K562 (cell line): ENCODE data around the gene ADI1. TPM values are rescaled to one million over a fixed set of nuclear protein-coding genes. Genes with fewer than 3 reads are reported as not detected.

Source experiments
- KDM2B ChIP-seq: fragments of 250-450 bp; sonication (Bioruptor Pico); IDR thresholded peaks from 2 replicates; pipeline ENCODE4 v1.8.0; 2021; ENCODE audit warnings: mild to moderate bottlenecking, moderate library complexity
- KLF13 ChIP-seq: fragments of 450-650 bp; IDR thresholded peaks from 2 replicates; pipeline ENCODE4 v1.6.1; 2016; ENCODE audit warnings: missing genetic modification characterization, low read depth, mild to moderate bottlenecking, missing compliant biosample characterization, moderate library complexity, borderline replicate concordance
- SMAD4 ChIP-seq: fragments of 250-450 bp; sonication (Bioruptor Pico); conservative IDR thresholded peaks from 2 replicates; pipeline ENCODE4 v1.8.0; 2021; ENCODE audit warnings: inconsistent platforms, mild to moderate bottlenecking, moderate library complexity
- SREBF2 ChIP-seq: sonication (generic); formaldehyde crosslinking; IDR thresholded peaks from 2 replicates; pipeline ENCODE4 v1.4.0; 2020; ENCODE audit warnings: mild to moderate bottlenecking, missing genetic modification reagents
- ZNF644 ChIP-seq: fragments of 200-800 bp; sonication (Bioruptor generic); IDR thresholded peaks from 2 replicates; pipeline ENCODE4 v1.6.1; 2016; ENCODE audit warnings: low read depth, missing genetic modification characterization, missing compliant biosample characterization
- ZNF717 ChIP-seq: fragments of 250-450 bp; sonication (Bioruptor Pico); IDR thresholded peaks from 2 replicates; pipeline ENCODE4 v1.5.0; 2021
- polyA plus RNA-seq, 8 experiments: library from polyadenylated mRNA; depleted of rRNA in 4 of 8; stranded (reverse) in 5 of 8; unstranded in 3 of 8; fragments of >200 nt; fragmentation: Nextera tagmentation in 2 of 8; fragmentation: Illumina TruSeq in 1 of 8; extraction: Ambion mirVana in 2 of 8; extraction: Trizol in 1 of 8; gene quantifications; 2 replicates each; pipeline versions ENCODE4 v1.2.1 to v1.2.3, GENCODE V29; 2011 to 2014; ENCODE audit warnings: inconsistent platforms in 1 of 8, missing spikeins in 1 of 8
- total RNA-seq, 7 experiments: library from RNA; depleted of rRNA in 6 of 7; stranded (reverse); fragments of >200 nt in 6 of 7; fragmentation: Illumina TruSeq in 2 of 7; extraction: Trizol in 2 of 7; gene quantifications; 2 replicates each; pipeline versions ENCODE4 v1.2.1 to v1.2.3, GENCODE V29; 2011 to 2021; ENCODE audit warnings: low replicate concordance in 1 of 7
- TF ChIP-seq, protein P1 (sequence below): IDR thresholded peaks from 2 replicates; pipeline ENCODE4 v1.6.1; 2014; ENCODE audit warnings: antibody characterized with exemption
- TF ChIP-seq, protein P2 (sequence below): sonication (generic); formaldehyde crosslinking; IDR thresholded peaks from 2 replicates; pipeline ENCODE4 v1.8.0; 2023; ENCODE audit warnings: mild to moderate bottlenecking, missing genetic modification reagents
- TF ChIP-seq, protein P3 (sequence below): fragments of 450-650 bp; formaldehyde crosslinking; IDR thresholded peaks from 2 replicates; pipeline ENCODE4 v1.4.0; 2020; ENCODE audit warnings: mild to moderate bottlenecking, moderate library complexity
- TF ChIP-seq, protein P4 (sequence below): fragments of 200-800 bp; sonication (Bioruptor generic); IDR thresholded peaks from 2 replicates; pipeline ENCODE4 v1.6.1; 2017; ENCODE audit warnings: missing genetic modification characterization, missing compliant biosample characterization
- TF ChIP-seq, protein P5 (sequence below), 3 experiments: IDR thresholded peaks in 2 of 3; conservative IDR thresholded peaks in 1 of 3; 2 replicates each; pipeline ENCODE4 v1.5.1; 2011 to 2012; ENCODE audit warnings: low read length in 3 of 3, mild to moderate bottlenecking in 3 of 3, control low read depth in 2 of 3, improper control_type of control experiment in 1 of 3, inconsistent platforms in 1 of 3, low read depth in 1 of 3, mixed read lengths in 1 of 3, moderate library complexity in 1 of 3; ENCODE audit not compliant: insufficient read depth in 2 of 3
- TF ChIP-seq, protein P6 (sequence below): sonication (generic); formaldehyde crosslinking; IDR thresholded peaks from 2 replicates; pipeline ENCODE4 v1.8.0; 2022; ENCODE audit warnings: missing genetic modification reagents, mild to moderate bottlenecking, moderate library complexity, borderline replicate concordance

Gene ADI1
- total and polyA plus RNA-seq, 9 of the 15 experiments (the other 6 are each of a cell fraction or from before 2014, with no cell fraction given): 6.1 to 51.0 (median 27.1) TPM

DNA sequence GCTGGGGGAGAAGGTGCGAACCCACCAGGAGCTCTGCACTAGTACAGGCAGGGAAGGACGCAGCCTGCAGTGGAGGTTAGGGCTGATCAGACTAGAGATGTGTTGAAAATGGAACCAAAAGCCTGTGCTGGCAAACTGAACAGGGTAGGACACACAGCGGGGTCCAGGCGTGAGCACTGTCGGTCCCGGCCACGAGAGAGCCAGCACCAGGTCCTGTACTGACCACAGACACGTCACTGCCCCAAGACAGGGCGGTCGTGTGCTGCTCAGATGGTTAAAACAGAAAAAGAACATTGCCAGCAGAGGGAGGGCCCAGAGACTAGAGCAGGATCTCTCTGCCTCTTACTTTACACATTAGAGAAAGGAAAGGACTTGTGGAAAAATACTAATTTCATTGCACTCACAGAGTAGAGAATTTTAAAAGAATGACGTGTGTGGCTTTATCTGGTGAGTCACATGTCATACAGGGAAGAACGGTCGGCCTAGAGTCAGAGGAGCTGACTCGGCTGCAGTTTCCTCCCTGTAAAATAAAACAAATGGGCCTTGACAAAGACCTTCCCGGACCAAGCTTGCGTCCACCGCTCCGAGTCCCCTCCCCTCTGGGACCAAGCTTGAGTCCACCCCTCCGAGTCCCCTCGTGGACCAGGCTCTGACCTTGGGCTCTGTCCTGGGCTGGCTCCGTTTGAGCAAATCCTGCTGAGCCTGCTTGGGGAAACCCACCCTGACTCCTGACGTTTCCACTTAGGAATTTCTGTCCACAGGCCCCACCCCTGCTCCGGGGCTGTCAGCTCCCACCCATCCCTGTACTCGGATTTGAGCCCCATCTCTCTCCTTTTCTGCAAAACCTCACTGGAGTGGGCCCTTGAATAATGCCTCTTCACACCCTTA lies 16.7 kb upstream of the ADI1 start (continued):
- TF ChIP-seq, protein P1, sequence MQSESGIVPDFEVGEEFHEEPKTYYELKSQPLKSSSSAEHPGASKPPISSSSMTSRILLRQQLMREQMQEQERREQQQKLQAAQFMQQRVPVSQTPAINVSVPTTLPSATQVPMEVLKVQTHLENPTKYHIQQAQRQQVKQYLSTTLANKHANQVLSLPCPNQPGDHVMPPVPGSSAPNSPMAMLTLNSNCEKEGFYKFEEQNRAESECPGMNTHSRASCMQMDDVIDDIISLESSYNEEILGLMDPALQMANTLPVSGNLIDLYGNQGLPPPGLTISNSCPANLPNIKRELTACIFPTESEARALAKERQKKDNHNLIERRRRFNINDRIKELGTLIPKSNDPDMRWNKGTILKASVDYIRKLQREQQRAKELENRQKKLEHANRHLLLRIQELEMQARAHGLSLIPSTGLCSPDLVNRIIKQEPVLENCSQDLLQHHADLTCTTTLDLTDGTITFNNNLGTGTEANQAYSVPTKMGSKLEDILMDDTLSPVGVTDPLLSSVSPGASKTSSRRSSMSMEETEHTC: peak; percentile 31; the same call in 1 of the 2 replicates
- TF ChIP-seq KLF13 (no peak), ZNF644 (tag) (no peak; the same call in 1 of the 2 replicates), KDM2B (no peak), SMAD4 (no peak), SREBF2 (no peak), ZNF717 (CRISPR knock-in tag) (no peak)
- TF ChIP-seq, protein P2, sequence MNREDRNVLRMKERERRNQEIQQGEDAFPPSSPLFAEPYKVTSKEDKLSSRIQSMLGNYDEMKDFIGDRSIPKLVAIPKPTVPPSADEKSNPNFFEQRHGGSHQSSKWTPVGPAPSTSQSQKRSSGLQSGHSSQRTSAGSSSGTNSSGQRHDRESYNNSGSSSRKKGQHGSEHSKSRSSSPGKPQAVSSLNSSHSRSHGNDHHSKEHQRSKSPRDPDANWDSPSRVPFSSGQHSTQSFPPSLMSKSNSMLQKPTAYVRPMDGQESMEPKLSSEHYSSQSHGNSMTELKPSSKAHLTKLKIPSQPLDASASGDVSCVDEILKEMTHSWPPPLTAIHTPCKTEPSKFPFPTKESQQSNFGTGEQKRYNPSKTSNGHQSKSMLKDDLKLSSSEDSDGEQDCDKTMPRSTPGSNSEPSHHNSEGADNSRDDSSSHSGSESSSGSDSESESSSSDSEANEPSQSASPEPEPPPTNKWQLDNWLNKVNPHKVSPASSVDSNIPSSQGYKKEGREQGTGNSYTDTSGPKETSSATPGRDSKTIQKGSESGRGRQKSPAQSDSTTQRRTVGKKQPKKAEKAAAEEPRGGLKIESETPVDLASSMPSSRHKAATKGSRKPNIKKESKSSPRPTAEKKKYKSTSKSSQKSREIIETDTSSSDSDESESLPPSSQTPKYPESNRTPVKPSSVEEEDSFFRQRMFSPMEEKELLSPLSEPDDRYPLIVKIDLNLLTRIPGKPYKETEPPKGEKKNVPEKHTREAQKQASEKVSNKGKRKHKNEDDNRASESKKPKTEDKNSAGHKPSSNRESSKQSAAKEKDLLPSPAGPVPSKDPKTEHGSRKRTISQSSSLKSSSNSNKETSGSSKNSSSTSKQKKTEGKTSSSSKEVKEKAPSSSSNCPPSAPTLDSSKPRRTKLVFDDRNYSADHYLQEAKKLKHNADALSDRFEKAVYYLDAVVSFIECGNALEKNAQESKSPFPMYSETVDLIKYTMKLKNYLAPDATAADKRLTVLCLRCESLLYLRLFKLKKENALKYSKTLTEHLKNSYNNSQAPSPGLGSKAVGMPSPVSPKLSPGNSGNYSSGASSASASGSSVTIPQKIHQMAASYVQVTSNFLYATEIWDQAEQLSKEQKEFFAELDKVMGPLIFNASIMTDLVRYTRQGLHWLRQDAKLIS (CRISPR knock-in tag): no peak
- TF ChIP-seq, protein P3, sequence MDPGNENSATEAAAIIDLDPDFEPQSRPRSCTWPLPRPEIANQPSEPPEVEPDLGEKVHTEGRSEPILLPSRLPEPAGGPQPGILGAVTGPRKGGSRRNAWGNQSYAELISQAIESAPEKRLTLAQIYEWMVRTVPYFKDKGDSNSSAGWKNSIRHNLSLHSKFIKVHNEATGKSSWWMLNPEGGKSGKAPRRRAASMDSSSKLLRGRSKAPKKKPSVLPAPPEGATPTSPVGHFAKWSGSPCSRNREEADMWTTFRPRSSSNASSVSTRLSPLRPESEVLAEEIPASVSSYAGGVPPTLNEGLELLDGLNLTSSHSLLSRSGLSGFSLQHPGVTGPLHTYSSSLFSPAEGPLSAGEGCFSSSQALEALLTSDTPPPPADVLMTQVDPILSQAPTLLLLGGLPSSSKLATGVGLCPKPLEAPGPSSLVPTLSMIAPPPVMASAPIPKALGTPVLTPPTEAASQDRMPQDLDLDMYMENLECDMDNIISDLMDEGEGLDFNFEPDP (CRISPR knock-in tag): no peak
- TF ChIP-seq, protein P4, sequence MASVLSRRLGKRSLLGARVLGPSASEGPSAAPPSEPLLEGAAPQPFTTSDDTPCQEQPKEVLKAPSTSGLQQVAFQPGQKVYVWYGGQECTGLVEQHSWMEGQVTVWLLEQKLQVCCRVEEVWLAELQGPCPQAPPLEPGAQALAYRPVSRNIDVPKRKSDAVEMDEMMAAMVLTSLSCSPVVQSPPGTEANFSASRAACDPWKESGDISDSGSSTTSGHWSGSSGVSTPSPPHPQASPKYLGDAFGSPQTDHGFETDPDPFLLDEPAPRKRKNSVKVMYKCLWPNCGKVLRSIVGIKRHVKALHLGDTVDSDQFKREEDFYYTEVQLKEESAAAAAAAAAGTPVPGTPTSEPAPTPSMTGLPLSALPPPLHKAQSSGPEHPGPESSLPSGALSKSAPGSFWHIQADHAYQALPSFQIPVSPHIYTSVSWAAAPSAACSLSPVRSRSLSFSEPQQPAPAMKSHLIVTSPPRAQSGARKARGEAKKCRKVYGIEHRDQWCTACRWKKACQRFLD (CRISPR knock-in tag): peak; percentile 87
- TF ChIP-seq, protein P5, sequence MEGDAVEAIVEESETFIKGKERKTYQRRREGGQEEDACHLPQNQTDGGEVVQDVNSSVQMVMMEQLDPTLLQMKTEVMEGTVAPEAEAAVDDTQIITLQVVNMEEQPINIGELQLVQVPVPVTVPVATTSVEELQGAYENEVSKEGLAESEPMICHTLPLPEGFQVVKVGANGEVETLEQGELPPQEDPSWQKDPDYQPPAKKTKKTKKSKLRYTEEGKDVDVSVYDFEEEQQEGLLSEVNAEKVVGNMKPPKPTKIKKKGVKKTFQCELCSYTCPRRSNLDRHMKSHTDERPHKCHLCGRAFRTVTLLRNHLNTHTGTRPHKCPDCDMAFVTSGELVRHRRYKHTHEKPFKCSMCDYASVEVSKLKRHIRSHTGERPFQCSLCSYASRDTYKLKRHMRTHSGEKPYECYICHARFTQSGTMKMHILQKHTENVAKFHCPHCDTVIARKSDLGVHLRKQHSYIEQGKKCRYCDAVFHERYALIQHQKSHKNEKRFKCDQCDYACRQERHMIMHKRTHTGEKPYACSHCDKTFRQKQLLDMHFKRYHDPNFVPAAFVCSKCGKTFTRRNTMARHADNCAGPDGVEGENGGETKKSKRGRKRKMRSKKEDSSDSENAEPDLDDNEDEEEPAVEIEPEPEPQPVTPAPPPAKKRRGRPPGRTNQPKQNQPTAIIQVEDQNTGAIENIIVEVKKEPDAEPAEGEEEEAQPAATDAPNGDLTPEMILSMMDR (IDR thresholded peaks at IDR 0.05 in 2 of 3, conservative IDR thresholded peaks at IDR 0.05 in 1 of 3; ENCODE audit: insufficient read depth in 2 of 3, low read depth in 1 of 3, low read length in 3 of 3): peak; percentile 18 to 45 (median 38); a peak in 3 of 6 replicates
- TF ChIP-seq, protein P6, sequence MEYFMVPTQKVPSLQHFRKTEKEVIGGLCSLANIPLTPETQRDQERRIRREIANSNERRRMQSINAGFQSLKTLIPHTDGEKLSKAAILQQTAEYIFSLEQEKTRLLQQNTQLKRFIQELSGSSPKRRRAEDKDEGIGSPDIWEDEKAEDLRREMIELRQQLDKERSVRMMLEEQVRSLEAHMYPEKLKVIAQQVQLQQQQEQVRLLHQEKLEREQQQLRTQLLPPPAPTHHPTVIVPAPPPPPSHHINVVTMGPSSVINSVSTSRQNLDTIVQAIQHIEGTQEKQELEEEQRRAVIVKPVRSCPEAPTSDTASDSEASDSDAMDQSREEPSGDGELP (CRISPR knock-in tag): peak; percentile 42; the same call in 1 of the 2 replicates
